Hematopoietic multipotent progenitor cell treated with erythropoietin and hydrocortisone succinate and interleukin-3 and kit ligand, for 15 days (in vitro differentiated cells): Measurements from ENCODE around the gene HOXA7.

ENCODE experiments used
- DNase-seq: peaks from one replicate; pipeline ENCODE4 v3.0.0-alpha.2; 2015; ENCODE audit warnings: low spot score

HOXA7 gene

DNA sequence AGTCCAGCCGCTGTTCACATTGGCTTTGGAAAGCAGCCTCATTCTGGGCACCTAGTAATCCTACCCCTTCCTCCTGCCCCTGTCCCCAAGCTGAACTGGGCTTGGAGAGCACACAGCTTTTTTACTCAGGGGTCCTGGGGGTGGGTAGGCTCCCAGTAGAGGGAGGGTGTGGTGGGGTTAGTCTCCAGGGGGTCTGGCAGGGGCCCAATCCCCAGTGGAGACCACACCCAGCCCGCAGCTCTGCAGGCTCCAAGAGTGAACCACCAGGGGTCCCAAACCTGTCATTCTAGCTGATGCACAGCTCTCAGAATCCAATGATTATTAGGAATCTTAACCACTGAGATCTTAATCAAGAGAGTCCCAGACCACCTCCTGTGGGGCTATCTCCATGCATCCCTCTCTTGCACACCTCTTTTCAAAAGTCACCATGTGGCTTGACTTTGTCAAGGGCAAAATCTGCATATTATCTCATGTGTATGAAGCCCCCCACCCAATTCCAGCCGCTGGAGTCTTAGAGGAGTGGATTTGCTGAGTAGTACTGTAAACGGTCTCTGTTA lies 25.9 kb upstream of the HOXA7 start:
- DNase-seq, result no peak

DNA sequence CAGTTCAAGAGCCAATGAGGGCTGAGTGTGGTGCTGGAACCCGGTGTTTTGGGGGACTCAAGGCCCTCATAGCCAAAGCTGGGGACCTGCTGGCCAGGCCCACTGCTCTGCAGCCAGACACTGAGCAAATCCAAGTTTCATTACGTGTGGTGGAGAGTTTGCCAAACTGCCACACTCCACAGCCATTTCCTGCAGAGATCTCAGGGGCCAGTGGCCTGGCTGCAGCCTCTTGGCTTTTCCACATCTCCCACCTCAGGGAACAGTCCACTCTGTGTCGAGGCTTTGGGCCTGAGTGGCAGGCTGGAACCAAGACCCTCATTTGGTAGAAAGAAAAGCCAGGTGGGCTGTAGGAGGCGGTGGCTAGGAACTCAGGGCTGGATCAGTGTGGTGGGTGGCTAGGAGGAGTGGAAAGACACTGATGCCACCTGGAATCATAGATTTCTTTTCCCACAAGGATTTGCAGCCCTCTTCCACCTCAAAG lies 25.4 kb upstream of the HOXA7 start:
- no peak for DNase-seq

DNA sequence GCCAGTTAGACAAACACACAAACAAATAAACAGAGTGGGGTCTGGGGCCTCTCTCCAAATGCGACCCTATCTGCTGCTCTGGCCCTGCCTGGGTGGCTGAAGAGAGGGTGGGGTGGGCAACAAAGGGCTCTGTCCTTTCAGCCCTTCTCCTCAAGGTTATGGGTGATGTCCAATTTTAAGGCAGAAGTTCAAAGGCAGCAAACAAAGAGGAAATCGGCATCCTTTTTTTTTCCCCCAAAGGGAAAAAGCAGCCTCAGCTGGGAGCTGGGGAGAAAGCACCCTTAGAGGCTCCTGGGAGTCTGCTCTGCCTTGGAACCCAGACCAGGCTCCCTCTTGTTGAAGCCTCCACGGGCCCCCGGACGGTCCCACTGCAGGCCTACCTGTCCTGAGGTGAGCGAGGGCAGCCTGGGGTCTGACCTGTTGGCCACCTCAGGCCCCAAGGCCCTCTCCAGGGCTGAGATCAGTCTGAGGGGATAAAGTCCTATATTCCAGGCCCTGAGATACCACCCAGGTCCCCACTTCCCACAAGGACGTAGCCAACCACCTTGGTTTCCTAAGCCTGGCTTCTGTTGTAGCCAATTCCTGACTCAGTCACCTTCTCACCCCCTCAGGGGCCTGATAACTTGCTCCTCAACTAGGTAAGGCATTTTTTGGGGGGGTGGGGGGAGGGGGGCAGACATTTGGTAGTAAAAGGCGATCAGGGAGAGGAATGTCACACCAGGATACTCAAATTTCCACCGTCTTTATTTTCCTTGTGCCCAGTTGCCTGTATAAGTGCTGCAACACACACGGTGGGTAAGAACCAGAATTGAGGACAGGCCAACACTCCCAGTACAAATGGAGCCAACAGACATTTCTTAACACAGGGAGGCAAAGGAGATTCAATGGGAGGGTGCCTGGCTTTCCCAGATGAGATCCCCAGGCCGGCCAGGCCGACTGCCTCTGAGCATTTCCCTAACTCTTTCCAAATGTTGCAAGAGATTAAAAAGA lies 24.3 kb upstream of the HOXA7 start:
- DNase-seq, result no peak

DNA sequence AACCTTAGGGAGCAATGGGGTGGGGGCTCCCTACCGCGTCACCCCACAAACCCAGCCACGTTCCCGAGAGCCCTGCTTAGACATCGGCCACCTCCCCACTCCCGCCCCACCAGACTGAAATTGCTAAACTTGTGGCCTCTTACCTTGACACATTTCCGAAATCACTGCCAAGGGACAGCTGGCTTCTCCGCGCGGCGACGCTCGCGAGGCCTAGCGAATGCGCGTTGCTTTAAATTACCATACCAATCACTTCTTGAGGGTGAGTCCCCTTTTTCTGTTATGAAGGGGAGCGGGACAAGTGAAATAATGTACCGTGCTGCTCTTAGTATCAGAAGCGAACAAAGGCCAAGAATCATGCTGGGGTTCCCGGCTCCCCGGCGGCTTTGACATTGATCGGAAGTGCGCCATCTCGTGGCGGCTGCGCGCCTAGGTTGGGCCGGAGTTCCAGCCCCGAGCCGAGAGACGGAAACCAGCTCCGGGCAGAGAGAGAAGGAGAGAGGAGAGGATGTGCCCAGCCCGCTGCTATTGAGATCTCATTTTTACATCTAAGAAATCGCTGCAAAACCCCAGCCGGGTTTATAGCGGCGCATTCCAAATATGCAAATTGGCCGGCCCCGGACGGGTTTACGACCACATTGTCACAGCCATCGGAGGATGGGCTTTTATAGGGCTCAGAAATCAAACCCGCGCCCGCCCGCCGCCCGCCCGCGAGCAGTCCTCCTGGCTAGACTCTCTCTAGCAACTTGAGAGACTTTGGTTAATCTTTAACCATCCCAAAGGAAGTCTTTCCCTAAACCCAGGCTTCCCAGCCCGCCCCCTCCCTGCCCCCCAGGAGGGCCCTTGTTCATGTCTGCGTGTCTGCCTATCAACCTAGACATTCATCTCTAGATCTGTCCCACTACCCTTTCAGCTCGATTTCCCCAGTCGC lies 23.3 kb upstream of the HOXA7 start:
- peak; percentile 42 for DNase-seq

DNA sequence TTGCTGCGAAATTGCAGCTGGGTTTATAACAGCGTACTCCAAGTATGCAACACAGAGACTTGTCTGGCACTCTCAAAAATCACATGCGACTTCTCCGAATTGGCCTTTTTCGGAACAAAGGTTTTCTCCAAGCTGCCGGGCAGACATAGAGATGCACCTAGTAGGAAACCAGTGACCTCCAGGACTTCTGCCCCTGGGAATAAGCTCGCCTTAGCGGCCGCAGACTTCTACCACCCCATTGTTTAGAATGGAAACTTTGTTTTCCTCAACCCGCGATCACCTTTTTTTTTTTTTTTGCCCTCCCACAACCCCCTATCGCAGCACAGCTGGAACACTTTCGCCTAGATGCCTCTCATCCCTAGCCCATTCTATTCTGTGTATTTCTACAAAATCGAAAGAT lies 22.6 kb upstream of the HOXA7 start:
- no peak for DNase-seq

DNA sequence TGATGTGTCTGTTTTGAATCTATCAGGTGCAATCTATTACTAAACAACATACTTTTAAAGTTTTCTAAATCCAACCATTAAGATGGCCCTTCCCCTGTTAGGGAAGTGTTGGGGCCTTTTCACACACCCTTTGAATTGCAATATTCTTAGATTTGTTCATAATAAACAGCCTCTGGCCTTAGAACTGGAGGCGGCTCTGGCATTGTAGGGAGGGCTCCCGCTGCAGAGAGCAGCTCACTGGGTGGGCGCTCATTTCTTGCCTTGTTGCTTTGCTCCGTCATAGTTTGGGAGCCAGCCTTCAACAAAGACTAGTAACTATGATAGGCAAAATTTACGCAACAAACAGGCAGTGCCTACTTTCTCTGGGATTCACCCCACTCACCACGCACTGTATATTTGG lies 21.9 kb upstream of the HOXA7 start:
- no peak for DNase-seq

DNA sequence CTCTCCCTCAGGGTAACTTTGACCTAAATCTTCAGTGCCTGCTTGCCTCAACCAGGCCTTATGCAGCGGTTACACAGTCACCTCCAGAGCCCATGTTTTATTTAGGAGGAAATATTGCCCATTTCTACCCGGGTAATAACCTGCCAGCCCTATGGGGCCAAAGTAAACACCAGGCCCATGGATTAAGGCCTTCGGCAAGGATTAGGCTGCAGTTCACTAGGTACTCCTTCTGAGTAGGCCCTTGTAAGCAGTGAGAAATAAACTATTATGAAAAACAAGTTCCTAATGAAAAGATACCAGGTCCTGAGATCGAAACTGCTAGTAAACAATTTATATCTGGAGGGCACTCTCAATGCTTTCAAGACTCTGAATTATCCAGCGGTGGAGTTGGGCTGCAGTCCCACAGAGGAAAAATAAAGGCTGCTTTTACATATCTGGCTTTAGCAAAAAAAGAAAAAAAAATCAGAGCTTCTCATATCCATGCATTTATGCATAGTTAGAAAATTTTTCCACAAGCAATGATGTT lies 21.4 kb upstream of the HOXA7 start:
- no peak for DNase-seq

DNA sequence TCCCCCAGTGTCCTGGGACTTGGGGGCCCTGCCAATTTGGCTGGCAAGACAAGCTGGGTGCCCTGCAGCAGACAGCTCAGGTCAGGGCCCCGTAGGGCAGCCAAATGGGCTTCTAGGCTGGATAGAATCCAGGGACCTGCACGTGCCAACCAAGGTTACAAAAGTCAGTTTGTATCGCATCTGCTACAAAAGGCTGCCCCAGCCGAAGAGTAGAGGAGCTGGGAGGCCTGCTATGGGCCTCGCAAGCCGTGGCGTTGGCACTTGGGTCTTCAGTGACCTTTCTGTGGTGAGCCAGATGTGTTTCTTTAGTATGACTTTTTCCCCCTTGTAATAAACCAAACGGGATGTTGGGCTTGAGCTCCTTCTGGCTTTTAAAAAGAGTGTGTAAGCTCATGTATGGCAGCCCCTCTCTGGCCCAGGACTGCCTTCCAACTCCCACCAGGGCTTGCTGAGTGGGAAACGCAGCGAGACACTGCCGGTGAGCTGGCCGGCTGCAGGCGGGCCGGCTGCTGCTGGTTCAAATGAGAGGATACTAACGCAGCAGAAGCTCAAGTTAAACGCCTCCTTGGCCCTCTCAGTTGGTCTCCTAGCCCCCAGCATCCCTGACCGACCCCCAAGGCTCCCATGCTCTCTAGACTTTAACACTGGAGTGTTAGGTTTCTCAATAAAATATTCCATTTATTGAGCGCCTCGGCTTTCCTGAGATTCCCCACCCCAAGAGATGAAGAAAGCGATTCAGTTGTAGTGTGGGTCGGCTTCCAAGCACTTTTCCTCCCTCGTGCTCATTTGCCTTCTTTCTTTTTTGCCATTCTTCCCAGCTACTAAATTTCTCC lies 20.7 kb upstream of the HOXA7 start:
- DNase-seq, result no peak

DNA sequence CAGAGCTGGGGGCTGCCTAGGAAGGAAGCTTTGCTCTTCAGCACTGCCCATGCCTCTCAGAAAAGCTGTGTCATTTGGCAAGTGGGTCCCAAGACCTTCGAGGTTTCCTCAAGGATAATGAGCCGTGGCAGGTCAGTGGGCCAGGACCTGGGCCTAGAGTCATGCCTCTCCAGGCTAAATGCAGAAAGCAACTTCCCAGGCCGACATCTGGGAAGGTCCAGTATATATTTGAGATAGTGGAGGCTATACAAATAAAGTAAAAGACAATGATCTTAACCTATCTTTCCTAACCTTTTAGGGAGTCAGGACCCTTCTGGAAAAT lies 20.0 kb upstream of the HOXA7 start:
- DNase-seq, result no peak

DNA sequence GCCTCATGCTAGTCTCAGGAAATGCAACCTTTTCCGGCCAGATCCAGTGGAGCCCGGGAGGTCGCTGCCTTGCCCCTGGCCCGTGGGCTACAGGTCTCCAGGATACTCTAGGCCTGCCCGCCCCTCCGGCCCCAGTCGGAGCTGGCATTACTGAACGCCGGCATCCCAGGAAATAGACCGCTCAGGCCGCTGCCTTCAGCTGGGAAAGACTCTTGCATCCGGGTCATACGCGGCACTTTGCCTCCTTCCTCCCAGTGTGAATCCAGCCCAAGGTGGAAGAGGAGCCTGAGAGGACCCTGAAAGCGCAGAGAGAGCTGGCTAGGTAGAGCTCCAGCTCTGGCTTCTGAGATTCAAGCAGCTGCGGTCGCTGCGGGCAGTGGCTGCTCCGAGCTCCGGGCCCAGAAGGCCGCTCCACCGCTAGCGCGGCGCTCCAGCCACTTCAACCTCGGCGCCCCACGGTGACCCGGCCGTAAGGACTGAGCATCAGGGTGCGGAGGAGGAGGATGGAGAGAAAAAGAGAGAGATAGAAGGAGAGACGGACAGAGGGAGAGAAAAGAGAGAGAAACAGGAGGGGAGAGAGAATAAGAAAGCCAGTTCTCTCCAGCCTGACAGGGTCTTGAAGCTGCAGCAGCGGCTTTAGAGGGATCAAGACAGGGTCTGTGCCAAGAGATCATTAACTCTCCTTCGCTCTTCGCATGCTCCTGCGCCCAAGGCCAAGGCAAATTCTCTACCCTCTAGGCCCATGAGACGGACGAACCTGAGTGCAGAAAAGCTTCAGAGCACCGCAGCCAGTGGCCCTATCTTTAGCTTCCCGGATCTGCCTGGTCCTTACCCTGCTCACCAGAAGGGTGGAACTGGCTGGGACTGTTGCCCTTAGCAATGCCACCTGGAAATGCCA lies 19.4 kb upstream of the HOXA7 start:
- DNase-seq, result no peak

DNA sequence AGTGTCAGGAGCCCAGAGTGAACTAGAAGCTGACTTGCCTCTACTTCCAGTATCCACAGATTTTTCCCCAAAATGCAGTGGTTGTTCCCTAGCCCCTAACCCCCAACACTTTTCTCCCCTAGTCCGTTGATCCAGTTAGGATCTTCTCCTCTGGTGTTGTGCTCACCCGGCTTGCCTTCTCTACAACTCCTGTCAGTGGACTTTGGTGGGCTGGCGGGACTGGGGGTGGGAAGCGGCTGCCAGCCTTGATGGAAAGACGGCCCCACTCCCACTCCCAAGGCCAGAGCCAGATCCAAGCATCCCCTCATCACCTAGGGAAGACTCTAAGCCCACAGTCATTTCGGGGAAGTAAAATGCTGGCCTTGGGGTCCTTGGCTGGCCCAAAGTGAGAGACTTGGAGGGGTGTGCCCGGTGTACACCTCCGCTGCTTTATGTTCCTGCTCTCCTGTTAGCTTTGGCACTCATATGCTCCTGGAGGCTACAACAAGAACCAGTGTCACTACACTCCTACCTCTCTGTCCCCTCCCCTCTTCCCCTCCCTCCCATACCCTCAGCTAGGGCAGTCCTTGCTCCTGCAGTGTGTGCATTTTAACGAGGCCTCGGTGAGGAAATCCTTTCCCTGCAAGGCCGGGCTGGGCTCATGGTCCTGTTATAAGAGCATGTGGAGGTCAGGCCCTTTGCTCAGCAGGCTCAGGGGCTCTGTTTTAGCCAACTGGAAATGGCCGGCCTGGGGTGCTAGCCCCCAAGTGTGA lies 18.6 kb upstream of the HOXA7 start:
- DNase-seq, result no peak

DNA sequence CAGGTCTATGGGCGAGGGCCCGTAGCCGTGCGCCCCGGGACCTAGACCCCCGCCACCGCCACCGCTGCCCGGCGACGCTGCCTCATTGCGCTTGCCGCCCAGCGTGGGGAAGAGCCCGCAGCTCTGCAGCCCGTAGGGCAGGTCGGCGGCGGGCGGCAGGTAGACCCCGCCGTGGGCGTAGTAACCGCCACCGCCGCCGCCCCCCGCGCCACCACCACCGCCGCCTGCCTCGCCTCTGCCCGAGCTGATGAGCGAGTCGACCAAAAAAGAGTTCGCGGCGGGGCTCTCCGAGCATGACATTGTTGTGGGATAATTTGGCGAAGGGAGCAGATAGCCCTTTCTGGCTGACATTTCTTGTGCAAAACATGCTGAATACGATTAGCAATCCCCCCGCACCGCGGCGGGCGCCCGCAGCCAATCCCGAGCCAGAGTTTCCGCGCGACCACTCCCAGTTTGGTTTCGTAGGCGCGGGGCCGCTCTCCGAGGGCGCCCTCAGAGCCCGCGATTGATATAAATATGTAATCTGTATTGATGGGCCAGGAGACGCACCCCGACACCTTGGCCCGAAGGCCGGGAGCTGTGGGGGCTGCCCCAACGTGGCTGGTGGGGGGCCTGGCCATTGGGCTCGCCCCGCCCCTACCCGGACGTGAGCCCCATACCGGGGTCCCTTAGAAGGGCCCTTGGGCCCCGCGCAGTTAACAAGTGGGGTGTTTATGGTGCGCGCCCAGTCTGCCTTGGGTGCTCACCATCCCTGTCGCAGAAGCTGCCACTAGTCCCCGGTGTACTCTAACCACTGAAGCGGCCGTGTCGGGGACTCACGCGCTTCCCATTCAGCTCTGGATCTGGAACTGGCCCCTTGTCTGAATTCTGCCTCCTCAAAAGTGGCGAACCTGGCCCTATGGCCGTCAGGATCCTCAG lies 17.7 kb upstream of the HOXA7 start, which contains the start of gene HOXA10:
TSS of gene HOXA10 (minus strand) at position 365 of the 918 bp plus-strand sequence. CDS start at position 351, 14 bp downstream.
- DNase-seq, result no peak

DNA sequence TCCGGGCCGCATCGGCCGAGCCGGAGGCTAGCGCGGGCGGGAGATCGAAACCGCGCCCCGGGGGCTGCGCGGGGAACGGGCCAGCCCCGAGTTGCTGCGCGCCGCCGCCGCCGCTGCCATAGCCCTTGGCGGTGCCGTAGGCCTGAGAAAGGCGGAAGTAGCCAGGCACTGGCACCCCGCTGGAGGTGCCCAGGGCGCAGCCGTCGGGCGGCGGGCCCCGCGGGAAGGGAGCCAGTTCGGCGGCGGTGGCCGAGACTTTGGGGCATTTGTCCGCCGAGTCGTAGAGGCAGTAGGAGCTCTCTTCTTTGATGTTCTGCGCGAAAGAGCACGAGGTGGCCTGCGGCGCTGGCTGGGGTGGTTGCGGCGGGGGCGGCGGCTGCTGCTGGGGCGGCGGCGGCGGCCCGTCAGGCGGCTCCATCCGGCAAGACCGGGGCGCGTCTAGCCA lies 17.1 kb upstream of the HOXA7 start:
- DNase-seq, result no peak

DNA sequence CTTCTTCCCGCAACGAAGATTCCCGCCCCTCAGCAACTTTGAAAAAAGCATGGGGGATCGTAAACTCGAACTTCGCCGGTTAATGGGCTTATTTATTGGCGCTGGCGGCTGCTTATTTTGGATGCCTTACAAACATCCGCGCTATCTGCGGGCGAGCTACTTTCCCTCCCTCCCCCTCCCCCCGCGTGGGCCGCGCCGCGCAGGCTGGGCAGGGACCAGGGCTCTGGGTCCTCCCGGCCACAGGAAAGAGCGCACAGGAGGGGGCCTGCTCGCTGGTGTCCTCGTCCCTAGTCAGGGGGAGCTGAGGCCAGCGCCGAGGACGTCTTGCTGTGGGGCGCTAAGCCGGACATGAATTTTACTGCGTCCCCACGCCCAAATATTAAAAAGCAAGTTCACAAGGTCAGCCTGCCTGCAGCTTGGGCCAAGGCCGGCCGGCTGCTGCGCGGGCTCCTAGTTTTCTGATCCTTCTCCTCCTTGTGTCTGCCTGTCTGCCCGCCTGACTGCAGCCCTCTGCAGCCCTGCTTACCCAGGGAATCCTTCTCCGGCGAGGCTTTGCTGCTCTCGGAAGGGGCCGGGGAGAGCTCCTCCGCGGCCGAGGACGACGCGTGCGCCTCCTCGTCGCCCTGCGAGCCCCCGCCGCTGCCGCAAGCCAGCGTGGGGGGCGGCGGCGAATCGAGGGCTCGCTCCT lies 16.5 kb upstream of the HOXA7 start:
- no peak for DNase-seq

DNA sequence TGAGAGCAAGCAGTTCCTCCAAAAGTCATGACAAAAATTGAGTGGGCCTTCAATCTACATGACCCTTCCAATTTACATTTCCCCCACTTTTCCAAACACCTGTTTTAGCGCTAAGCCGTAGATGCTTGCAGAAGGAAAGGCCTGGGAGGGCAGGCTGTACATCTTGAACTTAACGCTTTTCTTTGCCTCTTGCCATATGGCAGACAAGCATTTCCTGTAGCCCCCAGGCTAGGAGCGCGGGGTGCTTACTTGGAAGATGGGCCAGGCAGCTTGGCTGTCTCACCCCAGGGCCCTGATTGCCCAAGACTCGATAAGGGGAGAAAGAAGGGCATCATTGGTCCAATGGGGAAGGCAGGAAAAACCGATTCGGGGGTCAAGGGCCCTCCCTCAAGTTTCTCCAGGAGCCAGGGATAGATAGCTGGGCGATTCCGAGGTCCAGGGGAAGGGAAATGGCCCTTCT lies 15.9 kb upstream of the HOXA7 start:
- no peak for DNase-seq

DNA sequence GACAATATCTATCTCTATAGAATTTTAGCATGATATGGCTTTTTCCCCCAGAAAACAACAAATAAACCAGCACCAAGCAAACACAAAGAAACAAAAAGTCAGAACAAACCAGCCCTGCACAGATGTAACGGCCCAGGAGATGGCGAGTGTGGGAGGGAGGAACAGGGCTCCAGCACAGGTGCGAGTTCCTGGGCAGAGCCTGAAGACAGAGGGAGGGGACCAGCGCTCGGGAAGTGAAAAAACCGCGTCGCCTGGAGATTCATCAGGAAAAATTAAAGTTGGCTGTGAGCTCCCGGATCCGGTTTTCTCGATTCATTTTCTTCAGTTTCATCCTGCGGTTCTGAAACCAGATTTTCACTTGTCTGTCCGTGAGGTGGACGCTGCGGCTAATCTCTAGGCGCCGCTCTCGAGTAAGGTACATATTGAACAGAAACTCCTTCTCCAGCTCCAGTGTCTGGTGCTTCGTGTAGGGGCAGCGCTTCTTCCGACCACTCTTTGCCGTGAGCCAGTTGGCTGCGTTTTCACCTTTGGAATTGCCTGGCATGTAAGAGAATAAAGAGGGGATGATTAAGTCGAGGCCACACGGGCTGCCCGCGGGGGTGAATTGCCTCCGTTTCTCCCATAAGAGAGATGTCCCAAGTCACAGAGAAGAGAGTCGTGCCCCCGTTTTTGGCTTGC lies 15.3 kb upstream of the HOXA7 start:
- no peak for DNase-seq

DNA sequence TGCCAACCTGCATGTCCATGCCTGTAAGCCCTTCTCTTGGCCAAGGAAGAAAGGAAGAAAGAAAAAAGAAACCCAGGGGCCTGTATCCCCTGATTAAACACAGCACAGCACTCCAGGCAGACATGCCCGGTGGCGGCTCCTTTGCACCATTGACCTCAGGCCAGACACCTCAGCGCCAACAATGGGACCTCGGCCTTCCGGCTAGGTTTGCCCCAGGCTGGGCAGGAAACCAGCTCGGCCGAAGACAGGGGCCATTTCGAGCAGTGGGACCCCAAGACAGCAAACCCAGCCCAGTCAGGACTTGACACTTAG lies 14.8 kb upstream of the HOXA7 start:
- DNase-seq, result no peak
